Endothelial cell of umbilical vein (primary cell): ENCODE results near the gene ECT2.

Experiments
- CTCF ChIP-seq, 2 donors: IDR thresholded peaks; 1 replicate in 1 of 2; 2 replicates in 1 of 2; pipeline ENCODE4 v1.5.1; 2011; ENCODE audit warnings: low read length in 2 of 2, mild to moderate bottlenecking in 2 of 2, moderate library complexity in 2 of 2, control low read depth in 1 of 2, inconsistent platforms in 1 of 2, low read depth in 1 of 2; ENCODE audit not compliant: insufficient read depth in 1 of 2; ENCODE audit errors: extremely low read depth in 1 of 2
- EZH2 ChIP-seq: IDR thresholded peaks from 2 replicates; pipeline ENCODE4 v1.6.1; 2012; ENCODE audit warnings: borderline replicate concordance, low read depth, mild to moderate bottlenecking, moderate library complexity, low read length, inconsistent platforms; ENCODE audit not compliant: severe bottlenecking
- JUN ChIP-seq: IDR thresholded peaks from 2 replicates; pipeline ENCODE4 v1.6.1; 2011; ENCODE audit warnings: borderline replicate concordance, low read depth; ENCODE audit not compliant: insufficient read length, insufficient read depth
- MYC ChIP-seq: IDR thresholded peaks from one replicate; pipeline ENCODE4 v1.6.1; 2011; ENCODE audit warnings: mild to moderate bottlenecking, low read depth, low read length
- POLR2A ChIP-seq: IDR thresholded peaks from 2 replicates; pipeline ENCODE4 v1.6.1; 2012; ENCODE audit warnings: low read depth, mild to moderate bottlenecking, control low read depth, low read length
- POLR2AphosphoS5 ChIP-seq: IDR thresholded peaks from 2 replicates; pipeline ENCODE4 v1.6.1; 2012; ENCODE audit warnings: low read depth, mild to moderate bottlenecking, control low read depth, low read length, moderate library complexity; ENCODE audit not compliant: insufficient read depth
- TF ChIP-seq, protein P1 (sequence below): IDR thresholded peaks from 2 replicates; pipeline ENCODE4 v1.6.1; 2011; ENCODE audit not compliant: insufficient read depth, insufficient read length

- TF ChIP-seq, protein P1, sequence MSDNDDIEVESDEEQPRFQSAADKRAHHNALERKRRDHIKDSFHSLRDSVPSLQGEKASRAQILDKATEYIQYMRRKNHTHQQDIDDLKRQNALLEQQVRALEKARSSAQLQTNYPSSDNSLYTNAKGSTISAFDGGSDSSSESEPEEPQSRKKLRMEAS, result no peak
- TF ChIP-seq CTCF (IDR thresholded peaks at IDR 0.05; ENCODE audit: extremely low read depth in 1 of 2, insufficient read depth in 1 of 2, low read depth in 1 of 2, low read length in 2 of 2) (peak; percentile 15 to 34), EZH2 (no peak), POLR2AphosphoS5 (no peak), MYC (no peak), POLR2A (no peak), JUN (no peak)
These were observed 32.9 kb upstream of the ECT2 start for GRCh38 chr3:172717493-172718088.
